Colonic mucosa (tissue), 4 donors: ENCODE results near the gene ACVR1. TPM values are rescaled to one million over a fixed set of nuclear protein-coding genes. Genes with fewer than 3 reads are reported as not detected.

ENCODE experiments used
- DNase-seq: peaks from one replicate; pipeline ENCODE4 v3.0.0-alpha.2; 2020
- H3K27ac ChIP-seq: fragments of 200-600 bp; one replicate; pipeline ENCODE4 v1.8.0; 2021
- H3K27me3 ChIP-seq: fragments of 200-600 bp; one replicate; pipeline ENCODE4 v1.8.0; 2021
- H3K36me3 ChIP-seq: fragments of 200-600 bp; one replicate; pipeline ENCODE4 v1.8.0; 2021
- H3K4me1 ChIP-seq: fragments of 200-600 bp; one replicate; pipeline ENCODE4 v1.8.0; 2021; ENCODE audit warnings: mild to moderate bottlenecking
- H3K4me3 ChIP-seq: fragments of 200-600 bp; one replicate; pipeline ENCODE4 v1.8.0; 2021
- H3K9ac ChIP-seq, 2 donors: one replicate each; pipeline ENCODE4 v1.7.0; 2013; ENCODE audit warnings: control low read depth in 2 of 2, low read depth in 2 of 2, low read length in 2 of 2
- H3K9me3 ChIP-seq: fragments of 200-600 bp; one replicate; pipeline ENCODE4 v1.8.0; 2021
- CTCF ChIP-seq: fragments of 200-600 bp; IDR thresholded peaks from one replicate; pipeline ENCODE4 v1.8.0; 2022; ENCODE audit warnings: antibody characterized with exemption, mild to moderate bottlenecking
- intact Hi-C: fragments of 100-400 bp; cut with DNase I; formaldehyde crosslinking; loops from one replicate; pipeline ENCODE4 v1.14.1; 2022
- total RNA-seq, 2 donors: library from RNA; stranded (reverse); fragmentation: NEBNext Ultra II Directional in 1 of 2; extraction: Animal tissue kit (Norgen Biotek cat#: 25700) in 1 of 2; gene quantifications; one replicate each; pipeline ENCODE4 v1.2.1, GENCODE V29; 2021
- donor health status: healthy.
- donor health status: DM: no; HTN: no; CAD: no.
- donor health status: DM: no; HTN: no; CAD: no.

Gene ACVR1
- total RNA-seq, 2 donors from 2014 or later: 15.8 to 18.0 TPM

DNA sequence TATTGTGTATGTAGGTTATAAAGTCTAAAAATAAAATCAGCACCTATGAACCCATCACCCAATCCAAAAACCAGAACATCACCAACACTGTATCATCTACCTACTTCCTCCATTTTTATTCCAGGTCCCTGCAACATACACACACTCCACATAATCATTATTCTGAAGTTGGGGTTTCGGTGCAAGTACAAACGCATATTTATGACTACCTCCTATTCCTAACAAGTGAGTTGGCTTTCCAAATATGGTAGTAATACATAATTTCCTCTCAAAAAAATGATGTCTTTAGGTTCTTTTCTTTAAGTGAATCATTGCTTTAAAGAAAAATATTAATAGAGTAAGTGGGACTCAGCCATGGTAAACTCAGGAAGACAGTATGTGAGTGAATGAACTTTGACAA, 3.3 kb downstream of the ACVR1 start:
- intact Hi-C loops: loop anchor here (10.0 kb wide), 1 partner anchor 132 kb away; no protein-coding TSS in a partner anchor
- Histone ChIP-seq H3K36me3 (no peaks in the 10 kb centered on the region), H3K4me1 (peaks cover 5% of the 10 kb centered on the region), H3K27me3 (no peaks in the 10 kb centered on the region), H3K9me3 (no peaks in the 10 kb centered on the region), H3K9ac (no peak overlapping the region), H3K4me3 (no peak overlapping the region), H3K27ac (no peak overlapping the region)
- no peak for TF ChIP-seq CTCF
- DNase-seq: no peak

- TF ChIP-seq CTCF: no peak
- Histone ChIP-seq H3K4me3 (no peak overlapping the region), H3K27ac (no peak overlapping the region), H3K4me1 (peaks cover 5% of the 10 kb centered on the region), H3K36me3 (no peaks in the 10 kb centered on the region), H3K27me3 (no peaks in the 10 kb centered on the region), H3K9ac (no peak overlapping the region), H3K9me3 (no peaks in the 10 kb centered on the region)
- no peak for DNase-seq
- intact Hi-C loops: loop anchor here (10.0 kb wide), 1 partner anchor 133 kb away; no protein-coding TSS in a partner anchor
Measured at GRCh38 chr2:157871415-157871814, 4.7 kb downstream of the ACVR1 start.

GRCh38 chr2:157868993-157869392, 7.1 kb downstream of the ACVR1 start:
- no peak overlapping the region for H3K27ac ChIP-seq
- H3K9ac ChIP-seq: no peak overlapping the region
- no peak for DNase-seq
- no peaks in the 10 kb centered on the region for H3K9me3 ChIP-seq
- no peak for TF ChIP-seq CTCF
- no peaks in the 10 kb centered on the region for H3K36me3 ChIP-seq
- intact Hi-C loops: no loop called here
- no peak overlapping the region for H3K4me3 ChIP-seq
- H3K27me3 ChIP-seq: no peaks in the 10 kb centered on the region
- H3K4me1 ChIP-seq: no peaks in the 10 kb centered on the region

GRCh38 chr2:157867703-157868102, 8.4 kb downstream of the ACVR1 start:
- Histone ChIP-seq H3K4me1 (no peaks in the 10 kb centered on the region), H3K27me3 (no peaks in the 10 kb centered on the region), H3K36me3 (no peaks in the 10 kb centered on the region), H3K27ac (no peak overlapping the region), H3K4me3 (no peak overlapping the region), H3K9me3 (no peaks in the 10 kb centered on the region), H3K9ac (no peak overlapping the region)
- TF ChIP-seq CTCF: no peak
- intact Hi-C loops: no loop called here
- DNase-seq: no peak

DNA sequence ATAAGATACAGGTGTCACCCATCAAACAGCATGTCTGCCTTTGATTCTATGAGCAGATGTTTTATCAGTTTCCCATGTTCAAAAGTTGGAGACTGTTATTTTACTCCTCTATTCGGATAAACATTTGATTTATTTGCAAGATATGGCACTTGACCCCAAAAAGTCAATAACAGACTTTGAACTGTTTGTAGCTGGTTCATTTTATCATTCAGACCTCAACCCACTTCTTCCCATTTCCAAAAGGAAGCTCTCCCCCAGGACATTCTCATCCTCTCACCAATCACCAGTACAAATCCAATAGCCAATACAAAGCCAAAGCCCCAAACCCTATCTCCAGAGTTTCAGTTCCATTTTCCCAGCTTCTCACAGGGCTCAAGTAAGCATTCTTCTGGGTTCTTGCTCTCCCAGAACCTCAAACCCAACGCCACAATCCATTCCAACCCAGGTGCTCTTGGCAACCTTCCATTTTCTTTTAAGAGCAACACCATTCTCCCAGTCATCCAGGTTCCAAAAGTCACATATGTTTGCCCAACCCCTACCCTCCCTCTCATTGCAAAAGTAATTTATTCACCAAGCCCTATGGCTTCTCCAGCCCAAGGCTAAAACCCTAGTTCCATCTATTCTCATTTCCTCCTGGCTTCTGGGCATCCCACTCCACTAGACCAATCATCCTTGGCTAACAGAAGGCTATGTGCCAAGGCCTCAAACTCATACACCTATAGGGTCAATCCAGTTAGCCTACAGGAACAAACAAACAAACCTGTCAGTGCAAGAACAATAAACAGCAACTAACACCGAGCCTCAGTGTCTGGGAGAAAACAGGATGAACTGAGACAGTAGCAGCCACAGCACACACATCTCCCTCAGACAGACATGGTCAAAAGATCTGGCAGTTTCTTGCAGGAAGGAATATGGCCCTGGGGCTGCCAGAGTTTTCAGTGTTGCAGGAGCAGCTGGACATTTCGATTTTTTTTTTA, 9.2 kb downstream of the ACVR1 start:
- H3K4me1 ChIP-seq: no peaks in the 10 kb centered on the region
- no peaks in the 10 kb centered on the region for H3K9me3 ChIP-seq
- H3K36me3 ChIP-seq: no peaks in the 10 kb centered on the region
- DNase-seq: no peak
- H3K4me3 ChIP-seq: no peak overlapping the region
- H3K27ac ChIP-seq: no peak overlapping the region
- intact Hi-C loops: no loop called here
- no peak overlapping the region for H3K9ac ChIP-seq
- no peak for TF ChIP-seq CTCF
- no peaks in the 10 kb centered on the region for H3K27me3 ChIP-seq
